ENCODE data around the gene SLC25A45. TPM values are rescaled to one million over a fixed set of nuclear protein-coding genes. Genes with fewer than 3 reads are reported as not detected.

The SLC25A45 gene
- total RNA-seq, 1 donor from 2014 or later = 3.7 TPM

DNA sequence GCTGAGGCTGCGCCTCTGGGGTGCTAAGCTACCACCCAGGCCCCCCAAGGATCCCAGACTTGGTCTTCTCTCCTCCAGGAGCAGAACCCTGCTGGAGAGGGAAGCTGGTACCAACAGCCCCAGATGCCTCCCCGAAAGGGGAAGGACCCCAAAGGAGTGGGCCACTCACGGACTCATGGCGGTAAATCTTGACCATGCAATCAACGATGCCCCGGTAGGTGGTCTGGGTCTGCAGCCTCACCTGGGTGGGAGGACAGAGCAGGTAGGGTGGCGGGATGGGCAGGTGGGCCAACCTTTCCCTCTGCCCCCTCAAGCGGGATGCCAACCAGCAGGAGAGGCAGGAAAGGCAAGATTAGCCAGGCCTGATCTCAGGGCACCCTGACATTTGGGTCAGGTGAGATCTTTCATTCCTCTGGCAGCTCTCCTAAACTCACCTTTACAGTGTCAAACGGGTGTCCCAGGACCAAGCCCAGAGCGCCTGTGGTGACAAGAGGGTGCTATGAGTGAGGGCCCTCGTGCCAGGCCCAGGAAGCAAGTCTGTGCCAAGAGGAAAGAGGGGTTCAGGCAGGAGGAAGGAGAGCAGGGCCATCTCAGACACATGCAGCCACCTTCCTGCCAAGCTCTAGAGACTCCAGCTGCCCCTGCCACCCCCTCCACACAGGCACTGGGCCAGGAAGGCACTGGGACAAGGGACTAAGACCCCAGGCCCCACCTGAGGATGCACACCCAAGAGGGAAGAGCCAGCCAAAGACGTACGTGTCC lies 2.6 kb downstream of the SLC25A45 start:
- Histone ChIP-seq H3K4me1 (ENCODE audit: control insufficient read depth in 3 of 3, insufficient read depth in 3 of 3, low read length in 3 of 3) (peaks cover 24 to 59% (median 52%) of the 10 kb centered on the region in 3 donors), H3K36me3 (ENCODE audit: control insufficient read depth in 3 of 3, insufficient read depth in 3 of 3, low read length in 3 of 3) (no peaks in the 10 kb centered on the region), H3K9ac (ENCODE audit: low read depth in 1 of 3, low read length in 3 of 3) (no peak overlapping the region), H3K27me3 (ENCODE audit: control insufficient read depth in 3 of 3, insufficient read depth in 3 of 3, low read length in 3 of 3) (no peaks in the 10 kb centered on the region), H3K9me3 (ENCODE audit: control insufficient read depth in 3 of 3, low read length in 3 of 3) (no peaks in the 10 kb centered on the region), H3K27ac (ENCODE audit: low read depth, low read length) (no peak overlapping the region), H3K4me3 (ENCODE audit: low read length in 3 of 3) (no peak overlapping the region)

DNA sequence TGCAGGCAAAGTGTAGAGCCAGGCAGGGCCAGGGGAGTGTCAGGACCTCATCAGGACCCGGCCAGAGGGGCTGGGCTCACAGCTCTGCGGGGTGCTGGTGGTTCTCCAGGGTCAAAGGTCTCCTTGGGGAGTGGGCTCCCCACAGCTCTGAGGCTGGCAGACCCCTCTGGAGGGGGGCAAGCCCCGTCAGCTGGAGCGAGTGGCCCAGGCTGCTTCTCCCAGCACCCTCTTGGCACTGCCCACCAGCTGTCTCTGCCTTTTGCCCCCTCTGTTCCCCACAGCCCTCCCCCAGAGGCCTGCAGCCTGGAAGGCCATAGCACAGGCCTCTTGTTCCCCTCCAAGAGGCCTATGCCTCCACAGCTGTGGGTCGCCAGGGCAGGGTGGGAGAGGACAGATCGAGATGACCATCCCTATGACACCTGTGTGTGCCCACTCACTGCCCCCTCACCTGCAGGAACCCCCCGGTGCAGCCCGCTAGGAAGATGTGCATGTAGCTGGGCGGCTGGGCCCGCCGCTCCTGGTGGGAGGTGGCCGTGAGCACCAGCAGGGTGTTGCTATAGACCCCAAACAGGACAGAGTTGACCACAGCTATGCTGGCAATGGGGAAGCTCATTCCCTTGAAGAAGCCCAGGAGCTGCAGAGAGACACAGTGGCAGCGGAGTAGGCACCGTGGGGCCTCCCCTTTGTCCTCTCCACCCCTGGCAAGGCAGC lies 3.4 kb downstream of the SLC25A45 start:
- no peaks in the 10 kb centered on the region for H3K36me3 ChIP-seq (ENCODE audit: control insufficient read depth in 3 of 3, insufficient read depth in 3 of 3, low read length in 3 of 3)
- H3K9me3 ChIP-seq (ENCODE audit: control insufficient read depth in 3 of 3, low read length in 3 of 3) = no peaks in the 10 kb centered on the region
- no peak overlapping the region for H3K4me3 ChIP-seq (ENCODE audit: low read length in 3 of 3)
- H3K4me1 ChIP-seq (ENCODE audit: control insufficient read depth in 3 of 3, insufficient read depth in 3 of 3, low read length in 3 of 3) = peaks cover 23 to 59% (median 50%) of the 10 kb centered on the region in 3 donors
- no peak overlapping the region for H3K27ac ChIP-seq (ENCODE audit: low read depth, low read length)
- no peaks in the 10 kb centered on the region for H3K27me3 ChIP-seq (ENCODE audit: control insufficient read depth in 3 of 3, insufficient read depth in 3 of 3, low read length in 3 of 3)
- H3K9ac ChIP-seq (ENCODE audit: low read depth in 1 of 3, low read length in 3 of 3) = no peak overlapping the region

DNA sequence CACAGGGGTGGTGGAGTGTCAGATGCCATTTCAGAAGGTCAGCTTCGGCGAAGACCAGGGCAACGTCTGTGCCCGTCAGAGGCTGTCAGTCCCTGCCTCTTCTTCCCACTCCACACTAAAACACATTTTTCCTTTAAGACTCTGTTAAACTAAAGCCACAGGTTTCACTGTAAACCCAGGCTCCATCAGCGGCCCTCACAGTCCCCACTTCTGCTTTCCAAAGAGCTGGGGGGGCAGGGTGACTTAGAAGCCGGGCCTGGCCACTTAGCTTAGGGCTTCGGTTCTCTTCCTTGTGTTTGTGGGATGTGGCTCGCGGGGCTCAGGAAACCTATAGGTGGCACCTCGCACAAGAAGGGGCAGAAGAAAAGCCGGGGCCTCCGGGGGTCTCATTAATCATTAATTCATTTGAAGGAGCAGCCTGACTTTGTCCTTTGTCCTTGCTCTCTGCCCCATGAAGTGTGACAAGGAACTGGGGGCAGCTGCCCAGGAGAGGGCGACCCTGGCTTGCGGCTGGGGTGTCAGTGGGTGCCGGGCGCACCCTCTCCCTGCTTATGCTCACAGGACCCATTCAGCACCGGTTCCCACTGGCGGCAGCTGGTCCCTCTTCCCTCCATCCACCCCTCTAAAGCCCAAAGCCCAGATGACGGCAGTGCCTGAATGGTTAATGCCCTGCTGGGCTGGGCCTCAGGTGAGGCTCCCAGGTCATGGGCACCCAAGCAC lies 4.1 kb downstream of the SLC25A45 start:
- Histone ChIP-seq H3K27me3 (ENCODE audit: control insufficient read depth in 3 of 3, insufficient read depth in 3 of 3, low read length in 3 of 3) (no peaks in the 10 kb centered on the region), H3K27ac (ENCODE audit: low read depth, low read length) (no peak overlapping the region), H3K9me3 (ENCODE audit: control insufficient read depth in 3 of 3, low read length in 3 of 3) (no peaks in the 10 kb centered on the region), H3K36me3 (ENCODE audit: control insufficient read depth in 3 of 3, insufficient read depth in 3 of 3, low read length in 3 of 3) (no peaks in the 10 kb centered on the region), H3K4me3 (ENCODE audit: low read length in 3 of 3) (no peak overlapping the region), H3K4me1 (ENCODE audit: control insufficient read depth in 3 of 3, insufficient read depth in 3 of 3, low read length in 3 of 3) (peaks cover 19 to 59% (median 52%) of the 10 kb centered on the region in 3 donors), H3K9ac (ENCODE audit: low read depth in 1 of 3, low read length in 3 of 3) (peak overlapping the region in 1 of 3 donors; percentile 25)

DNA sequence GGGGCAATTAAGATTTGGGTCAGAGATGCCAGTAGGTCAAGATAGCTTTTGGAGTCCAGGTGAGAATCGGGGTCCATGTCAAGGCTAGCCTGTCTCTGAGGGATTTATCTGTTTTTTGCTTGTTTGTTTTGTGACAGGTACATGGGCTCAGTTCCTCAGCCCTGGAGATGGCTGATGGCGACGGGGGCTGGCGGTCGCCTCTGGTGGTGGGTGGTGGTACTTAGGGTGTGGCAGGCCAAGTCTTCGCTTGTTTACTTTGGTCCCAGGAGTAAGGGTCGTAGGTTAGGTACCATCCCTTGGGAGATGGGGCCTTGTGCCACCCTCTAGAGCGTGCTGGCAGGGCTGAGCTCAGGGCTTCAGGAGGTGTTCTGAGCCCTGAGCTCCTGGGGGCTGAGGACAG lies 4.7 kb downstream of the SLC25A45 start:
- H3K36me3 ChIP-seq (ENCODE audit: control insufficient read depth in 3 of 3, insufficient read depth in 3 of 3, low read length in 3 of 3) = no peaks in the 10 kb centered on the region
- no peaks in the 10 kb centered on the region for H3K27me3 ChIP-seq (ENCODE audit: control insufficient read depth in 3 of 3, insufficient read depth in 3 of 3, low read length in 3 of 3)
- no peaks in the 10 kb centered on the region for H3K9me3 ChIP-seq (ENCODE audit: control insufficient read depth in 3 of 3, low read length in 3 of 3)
- H3K4me3 ChIP-seq (ENCODE audit: low read length in 3 of 3) = no peak overlapping the region
- no peak overlapping the region for H3K27ac ChIP-seq (ENCODE audit: low read depth, low read length)
- peaks cover 14 to 58% (median 46%) of the 10 kb centered on the region in 3 donors for H3K4me1 ChIP-seq (ENCODE audit: control insufficient read depth in 3 of 3, insufficient read depth in 3 of 3, low read length in 3 of 3)
- H3K9ac ChIP-seq (ENCODE audit: low read depth in 1 of 3, low read length in 3 of 3) = peak overlapping the region in 1 of 3 donors; percentile 25

DNA sequence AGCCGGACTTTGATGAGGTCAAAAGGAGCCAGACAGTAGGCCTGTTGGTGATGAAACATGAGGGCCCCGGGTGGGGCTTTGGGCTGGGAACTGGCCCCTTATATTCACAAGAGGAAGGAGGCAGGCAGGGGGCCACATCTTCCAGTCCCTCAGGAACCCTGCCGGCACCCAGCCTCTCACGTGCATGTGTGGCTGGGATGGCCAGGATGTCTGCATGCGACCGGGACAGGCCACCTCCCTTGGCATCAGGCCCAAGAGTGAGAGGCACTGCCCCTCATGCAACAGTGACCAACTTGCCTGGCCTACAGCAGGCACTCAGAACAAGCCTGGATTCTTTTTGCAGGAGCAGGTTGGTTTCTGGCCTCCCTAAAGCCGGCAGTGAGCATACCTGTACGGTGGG lies 5.4 kb downstream of the SLC25A45 start:
- no peak overlapping the region for H3K4me3 ChIP-seq (ENCODE audit: low read length in 3 of 3)
- H3K9ac ChIP-seq (ENCODE audit: low read depth in 1 of 3, low read length in 3 of 3) = peak overlapping the region in 1 of 3 donors; percentile 8
- H3K27me3 ChIP-seq (ENCODE audit: control insufficient read depth in 3 of 3, insufficient read depth in 3 of 3, low read length in 3 of 3) = no peaks in the 10 kb centered on the region
- H3K4me1 ChIP-seq (ENCODE audit: control insufficient read depth in 3 of 3, insufficient read depth in 3 of 3, low read length in 3 of 3) = peaks cover 15 to 58% (median 46%) of the 10 kb centered on the region in 3 donors
- H3K36me3 ChIP-seq (ENCODE audit: control insufficient read depth in 3 of 3, insufficient read depth in 3 of 3, low read length in 3 of 3) = no peaks in the 10 kb centered on the region
- H3K9me3 ChIP-seq (ENCODE audit: control insufficient read depth in 3 of 3, low read length in 3 of 3) = no peaks in the 10 kb centered on the region
- no peak overlapping the region for H3K27ac ChIP-seq (ENCODE audit: low read depth, low read length)

DNA sequence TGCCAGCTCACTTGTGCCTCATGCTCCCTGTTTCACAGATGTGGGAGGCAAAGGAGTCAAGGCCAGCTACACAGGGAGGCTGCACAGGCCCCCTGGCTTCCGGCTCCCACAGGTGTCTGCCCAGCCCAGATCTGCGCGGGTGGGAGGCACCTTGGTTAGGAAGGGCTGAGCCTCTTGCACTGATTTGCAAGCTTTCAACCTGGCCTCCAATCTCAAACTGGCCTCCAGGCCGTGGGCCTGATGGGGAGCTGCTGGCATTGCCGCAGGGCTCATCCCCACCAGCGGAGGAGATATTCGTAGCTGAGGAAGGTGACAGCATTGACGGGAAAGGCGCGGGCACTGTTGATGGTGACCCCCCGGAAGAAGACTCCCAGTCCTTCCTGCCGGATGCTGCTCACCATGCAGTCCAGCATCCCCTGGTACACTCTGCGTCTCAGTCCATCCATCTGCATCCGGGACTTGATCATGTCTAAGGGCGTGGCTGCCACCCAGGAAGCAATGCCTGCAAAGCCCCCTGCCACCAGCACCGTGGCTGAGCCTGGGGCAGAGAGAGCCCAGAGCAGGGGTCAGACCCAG lies 6.2 kb downstream of the SLC25A45 start:
- no peaks in the 10 kb centered on the region for H3K9me3 ChIP-seq (ENCODE audit: control insufficient read depth in 3 of 3, low read length in 3 of 3)
- H3K4me1 ChIP-seq (ENCODE audit: control insufficient read depth in 3 of 3, insufficient read depth in 3 of 3, low read length in 3 of 3) = peaks cover 15 to 59% (median 46%) of the 10 kb centered on the region in 3 donors
- H3K36me3 ChIP-seq (ENCODE audit: control insufficient read depth in 3 of 3, insufficient read depth in 3 of 3, low read length in 3 of 3) = no peaks in the 10 kb centered on the region
- H3K27ac ChIP-seq (ENCODE audit: low read depth, low read length) = no peak overlapping the region
- no peaks in the 10 kb centered on the region for H3K27me3 ChIP-seq (ENCODE audit: control insufficient read depth in 3 of 3, insufficient read depth in 3 of 3, low read length in 3 of 3)
- H3K9ac ChIP-seq (ENCODE audit: low read depth in 1 of 3, low read length in 3 of 3) = no peak overlapping the region
- H3K4me3 ChIP-seq (ENCODE audit: low read length in 3 of 3) = no peak overlapping the region

DNA sequence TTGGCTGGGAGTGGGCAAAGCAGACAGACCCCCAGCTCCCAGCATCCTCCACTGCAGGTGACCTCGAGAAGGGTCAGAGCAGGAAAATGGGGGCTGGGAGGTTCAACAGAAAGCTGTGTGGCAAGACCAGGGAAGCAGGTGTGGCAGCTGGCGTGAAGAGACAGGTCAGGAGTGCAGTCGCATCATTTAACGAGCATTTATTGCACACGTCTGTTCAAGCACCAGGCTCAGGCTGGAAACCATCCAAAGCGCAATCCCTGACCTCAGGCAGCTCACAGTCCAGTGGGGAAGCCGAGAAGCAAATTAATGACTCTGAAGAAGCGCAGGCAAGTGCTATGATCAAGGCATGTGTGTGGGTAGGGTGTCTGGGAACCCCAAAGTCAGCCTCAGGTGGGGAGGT lies 7.4 kb downstream of the SLC25A45 start:
- Histone ChIP-seq H3K27ac (ENCODE audit: low read depth, low read length) (peak overlapping the region; percentile 71), H3K36me3 (ENCODE audit: control insufficient read depth in 3 of 3, insufficient read depth in 3 of 3, low read length in 3 of 3) (no peaks in the 10 kb centered on the region), H3K4me3 (ENCODE audit: low read length in 3 of 3) (peak overlapping the region in 1 of 3 donors; percentile 13), H3K27me3 (ENCODE audit: control insufficient read depth in 3 of 3, insufficient read depth in 3 of 3, low read length in 3 of 3) (no peaks in the 10 kb centered on the region), H3K4me1 (ENCODE audit: control insufficient read depth in 3 of 3, insufficient read depth in 3 of 3, low read length in 3 of 3) (peaks cover 19 to 54% (median 43%) of the 10 kb centered on the region in 3 donors), H3K9me3 (ENCODE audit: control insufficient read depth in 3 of 3, low read length in 3 of 3) (no peaks in the 10 kb centered on the region), H3K9ac (ENCODE audit: low read depth in 1 of 3, low read length in 3 of 3) (peak overlapping the region in 2 of 3 donors; percentile 33 to 54)

DNA sequence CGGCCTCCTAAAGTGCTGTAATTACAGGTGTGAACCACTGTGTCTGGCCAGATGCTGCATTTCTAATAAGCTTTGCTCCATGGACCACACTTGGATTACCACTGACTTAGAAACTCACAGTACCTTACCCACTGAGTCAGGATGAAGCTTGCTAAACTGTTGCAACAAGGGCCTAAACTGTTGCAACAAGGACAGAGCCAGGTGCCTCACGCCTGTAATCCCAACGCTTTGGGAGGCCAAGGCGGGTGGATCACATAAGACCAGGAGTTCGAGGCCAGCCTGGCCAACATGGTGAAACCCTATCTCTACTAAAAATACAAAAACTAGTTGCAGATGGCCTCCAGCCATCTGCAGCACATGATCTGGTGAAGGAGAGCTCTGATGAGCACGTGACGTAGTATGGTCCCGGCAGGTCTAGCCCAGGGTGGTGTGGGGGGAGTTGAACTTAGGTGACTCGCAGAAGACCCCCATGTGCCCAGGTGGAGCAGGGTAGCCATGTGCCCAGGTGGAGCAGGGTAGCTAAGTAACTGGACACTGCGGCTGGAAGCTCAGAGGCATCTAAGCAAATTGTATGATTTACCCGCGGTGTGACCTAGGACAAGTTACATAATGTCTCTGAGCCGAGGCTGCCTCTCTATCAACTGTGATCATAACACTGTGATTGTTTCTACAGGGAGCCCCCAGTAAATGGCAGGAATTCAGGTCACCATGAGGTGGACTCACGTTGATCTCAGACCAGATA lies 8.4 kb downstream of the SLC25A45 start:
- peaks cover 19 to 51% (median 42%) of the 10 kb centered on the region in 3 donors for H3K4me1 ChIP-seq (ENCODE audit: control insufficient read depth in 3 of 3, insufficient read depth in 3 of 3, low read length in 3 of 3)
- H3K4me3 ChIP-seq (ENCODE audit: low read length in 3 of 3) = no peak overlapping the region
- no peaks in the 10 kb centered on the region for H3K9me3 ChIP-seq (ENCODE audit: control insufficient read depth in 3 of 3, low read length in 3 of 3)
- H3K27me3 ChIP-seq (ENCODE audit: control insufficient read depth in 3 of 3, insufficient read depth in 3 of 3, low read length in 3 of 3) = no peaks in the 10 kb centered on the region
- peak overlapping the region in 1 of 3 donors; percentile 39 for H3K9ac ChIP-seq (ENCODE audit: low read depth in 1 of 3, low read length in 3 of 3)
- H3K27ac ChIP-seq (ENCODE audit: low read depth, low read length) = peak overlapping the region; percentile 71
- no peaks in the 10 kb centered on the region for H3K36me3 ChIP-seq (ENCODE audit: control insufficient read depth in 3 of 3, insufficient read depth in 3 of 3, low read length in 3 of 3)

DNA sequence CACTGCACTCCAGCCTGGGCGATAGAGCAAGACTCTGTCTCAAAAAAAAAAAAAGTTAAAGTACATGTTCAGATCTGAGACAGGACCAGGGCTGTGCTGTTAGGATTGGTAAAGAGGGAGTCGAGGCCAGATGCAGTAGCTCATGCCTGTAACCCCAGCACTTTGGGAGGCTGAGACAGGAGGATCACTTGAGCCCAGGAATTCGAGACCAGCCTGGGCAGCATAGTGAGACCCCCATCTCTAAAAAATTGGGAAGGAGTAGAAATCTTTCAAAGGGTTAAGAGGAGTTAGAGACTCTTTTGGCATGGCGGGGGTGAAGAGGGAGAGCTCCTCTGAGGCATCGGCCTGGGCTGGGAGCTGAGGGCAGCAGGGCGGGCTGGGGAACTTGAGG lies 11.8 kb downstream of the SLC25A45 start:
- peak overlapping the region; percentile 27 to 72 (median 66) for H3K9ac ChIP-seq (ENCODE audit: low read depth in 1 of 3, low read length in 3 of 3)
- peak overlapping the region in 2 of 3 donors; percentile 6 to 24 for H3K4me3 ChIP-seq (ENCODE audit: low read length in 3 of 3)
- H3K4me1 ChIP-seq (ENCODE audit: control insufficient read depth in 3 of 3, insufficient read depth in 3 of 3, low read length in 3 of 3) = peaks cover 26 to 54% (median 44%) of the 10 kb centered on the region in 3 donors
- H3K27me3 ChIP-seq (ENCODE audit: control insufficient read depth in 3 of 3, insufficient read depth in 3 of 3, low read length in 3 of 3) = no peaks in the 10 kb centered on the region
- H3K27ac ChIP-seq (ENCODE audit: low read depth, low read length) = peak overlapping the region; percentile 92
- H3K9me3 ChIP-seq (ENCODE audit: control insufficient read depth in 3 of 3, low read length in 3 of 3) = no peaks in the 10 kb centered on the region
- H3K36me3 ChIP-seq (ENCODE audit: control insufficient read depth in 3 of 3, insufficient read depth in 3 of 3, low read length in 3 of 3) = no peaks in the 10 kb centered on the region

Measured in skeletal muscle tissue (tissue), 4 donors.